Dendritic cell treated with granulocyte-macrophage colony-stimulating factor and Interleukin-4, amounts not matched to agents 40 ng/mL and 50 ng/mL, for 4 days (primary cell): ENCODE results near the gene MFN2.

Experiments used
- H3K27ac Mint-ChIP-seq: one replicate; pipeline ENCODE4 v1.8.0; 2022; ENCODE audit warnings: mild to moderate bottlenecking, mixed read lengths
- H3K27me3 Mint-ChIP-seq: one replicate; pipeline ENCODE4 v1.8.0; 2022; ENCODE audit warnings: mild to moderate bottlenecking, mixed read lengths
- H3K36me3 Mint-ChIP-seq: one replicate; pipeline ENCODE4 v1.8.0; 2022; ENCODE audit warnings: low read depth, mixed read lengths
- H3K4me1 Mint-ChIP-seq: one replicate; pipeline ENCODE4 v1.8.0; 2022; ENCODE audit warnings: low read depth, mixed read lengths
- H3K4me3 Mint-ChIP-seq: one replicate; pipeline ENCODE4 v1.8.0; 2022; ENCODE audit warnings: mild to moderate bottlenecking, moderate library complexity, mixed read lengths
- H3K9me3 Mint-ChIP-seq: one replicate; pipeline ENCODE4 v1.8.0; 2022; ENCODE audit warnings: mixed read lengths
- intact Hi-C: fragments of 100-400 bp; cut with micrococcal nuclease; formaldehyde crosslinking; loops from one replicate; pipeline ENCODE4 v1.15.0; 2022

MFN2 gene

DNA sequence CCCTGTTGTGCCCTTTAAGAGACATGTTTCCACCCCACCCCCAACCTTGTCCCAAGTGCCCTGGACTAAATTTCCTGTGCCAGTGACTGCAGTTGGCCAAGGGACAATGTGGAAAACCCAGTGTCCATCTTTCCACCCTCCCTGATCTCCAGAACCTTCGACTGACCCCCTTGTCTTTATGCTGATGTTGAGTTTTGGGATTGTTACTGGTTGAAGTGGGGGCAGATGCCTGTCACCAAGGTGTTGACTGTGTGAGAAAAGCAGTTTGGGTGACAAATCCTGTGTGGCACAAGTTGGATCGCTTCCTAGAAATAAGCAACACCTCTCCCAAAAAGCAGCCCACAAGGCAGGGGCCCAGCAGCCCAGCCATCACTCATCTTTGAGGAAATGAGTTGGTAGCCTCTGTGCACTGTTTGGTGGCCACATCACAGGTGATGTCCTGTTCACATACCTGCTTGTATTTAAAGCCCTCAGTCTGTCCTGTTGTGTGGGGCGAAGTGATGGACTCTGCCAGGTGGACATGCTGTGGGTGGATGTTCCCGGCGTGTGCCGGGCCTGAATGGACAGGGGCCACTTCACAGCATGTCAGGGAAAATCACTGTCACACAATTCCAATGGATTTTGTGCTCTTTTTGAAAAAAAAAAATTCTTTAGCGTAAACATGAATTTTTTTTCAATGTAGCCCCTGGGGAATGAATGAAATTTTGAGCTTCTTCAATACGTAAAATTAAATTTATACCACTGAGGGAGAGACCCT lies 32.5 kb downstream of the MFN2 start:
- H3K27ac Mint-ChIP-seq = no peak overlapping the region
- no peaks in the 10 kb centered on the region for H3K9me3 Mint-ChIP-seq
- no peaks in the 10 kb centered on the region for H3K27me3 Mint-ChIP-seq
- peaks cover 67% of the 10 kb centered on the region for H3K36me3 Mint-ChIP-seq
- intact Hi-C loops = no loop called here
- H3K4me1 Mint-ChIP-seq = no peaks in the 10 kb centered on the region
- no peak overlapping the region for H3K4me3 Mint-ChIP-seq

DNA sequence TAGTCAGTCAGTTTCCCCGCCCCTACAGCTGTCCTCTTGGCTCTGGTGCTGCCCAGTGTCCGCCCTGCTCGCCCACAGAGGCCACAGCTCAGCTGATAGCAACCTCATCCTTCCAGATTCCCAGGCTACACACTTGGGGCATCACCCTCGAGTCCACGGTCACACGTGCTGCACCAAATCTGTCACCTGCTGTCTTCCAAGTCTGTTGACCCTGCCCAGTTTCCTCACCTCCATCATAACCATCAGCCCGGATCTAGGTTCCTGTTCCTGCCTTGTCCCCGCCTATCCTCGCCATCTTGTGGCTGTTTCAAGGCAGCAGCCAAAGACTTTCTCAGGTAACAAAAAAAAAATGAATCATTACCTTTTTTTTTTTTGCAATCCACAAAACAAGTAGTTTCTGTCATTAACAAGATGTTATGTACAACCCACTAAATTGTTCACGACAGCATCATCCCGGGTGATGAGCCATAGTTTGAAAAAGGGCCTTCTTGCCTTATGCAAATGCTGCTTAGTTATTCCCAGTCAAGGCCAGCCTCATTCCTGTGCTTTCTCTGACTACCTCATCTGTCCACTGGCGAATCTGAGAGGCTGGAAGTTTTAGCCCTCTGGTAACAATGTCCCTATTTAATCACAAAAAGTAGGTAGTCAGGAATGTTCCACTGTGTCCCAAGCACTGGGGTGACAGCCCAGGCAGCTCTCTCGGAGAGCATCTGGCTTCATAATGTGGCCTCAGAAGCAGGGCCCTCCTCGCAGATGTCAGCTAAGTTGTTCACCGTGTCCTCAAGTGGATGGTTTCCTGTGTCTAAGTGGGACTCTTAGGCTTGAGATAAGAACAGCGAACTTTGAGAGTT lies 34.1 kb downstream of the MFN2 start:
- H3K4me1 Mint-ChIP-seq = no peaks in the 10 kb centered on the region
- intact Hi-C loops = no loop called here
- no peak overlapping the region for H3K27ac Mint-ChIP-seq
- no peak overlapping the region for H3K4me3 Mint-ChIP-seq
- H3K36me3 Mint-ChIP-seq = peaks cover 51% of the 10 kb centered on the region
- no peaks in the 10 kb centered on the region for H3K27me3 Mint-ChIP-seq
- no peaks in the 10 kb centered on the region for H3K9me3 Mint-ChIP-seq

DNA sequence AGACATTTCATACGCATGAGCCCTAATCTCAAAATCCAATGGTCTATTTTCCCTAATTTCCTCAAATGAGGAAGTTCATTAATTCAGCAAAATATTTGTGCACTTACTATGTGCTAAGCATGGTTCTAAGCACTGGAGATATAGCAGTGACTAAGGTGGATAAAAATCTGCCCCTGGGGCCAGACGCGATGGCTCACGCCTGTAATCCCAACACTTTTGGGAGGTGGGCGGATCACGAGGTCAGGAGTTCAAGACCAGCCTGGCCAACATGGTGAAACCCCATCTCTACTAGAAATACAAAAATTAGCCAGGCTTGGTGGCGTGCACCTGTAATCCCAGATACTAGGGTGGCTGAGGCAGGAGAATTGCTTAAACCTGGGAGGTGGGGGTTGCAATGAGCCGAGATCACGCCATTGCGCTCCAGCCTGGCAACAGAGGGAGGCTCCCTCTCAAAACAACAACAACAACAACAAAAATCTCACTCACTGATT lies 34.8 kb downstream of the MFN2 start:
- no peak overlapping the region for H3K27ac Mint-ChIP-seq
- no peaks in the 10 kb centered on the region for H3K27me3 Mint-ChIP-seq
- peaks cover 51% of the 10 kb centered on the region for H3K36me3 Mint-ChIP-seq
- intact Hi-C loops = no loop called here
- H3K9me3 Mint-ChIP-seq = no peaks in the 10 kb centered on the region
- no peaks in the 10 kb centered on the region for H3K4me1 Mint-ChIP-seq
- no peak overlapping the region for H3K4me3 Mint-ChIP-seq

DNA sequence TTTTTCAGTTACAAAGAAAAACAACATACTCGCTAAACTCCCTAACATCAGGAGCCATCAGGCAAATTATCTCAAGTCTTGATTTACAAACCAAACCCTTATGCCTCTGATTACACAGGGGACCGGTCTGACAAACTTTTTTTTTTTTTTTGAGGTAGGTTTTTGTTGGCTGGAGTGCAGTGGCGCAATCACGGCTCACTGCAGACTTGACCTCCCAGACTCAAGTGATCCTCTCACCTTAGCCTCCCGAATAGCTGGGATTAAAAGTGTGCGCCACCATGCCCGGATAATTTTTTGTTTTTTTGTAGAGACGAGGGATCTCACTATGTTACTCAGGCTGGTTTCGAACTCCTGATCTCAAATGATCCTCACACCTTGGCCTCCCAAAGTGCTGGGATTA lies 35.3 kb downstream of the MFN2 start:
- H3K27me3 Mint-ChIP-seq = no peaks in the 10 kb centered on the region
- intact Hi-C loops = no loop called here
- H3K9me3 Mint-ChIP-seq = no peaks in the 10 kb centered on the region
- no peak overlapping the region for H3K4me3 Mint-ChIP-seq
- H3K4me1 Mint-ChIP-seq = no peaks in the 10 kb centered on the region
- peaks cover 47% of the 10 kb centered on the region for H3K36me3 Mint-ChIP-seq
- no peak overlapping the region for H3K27ac Mint-ChIP-seq

DNA sequence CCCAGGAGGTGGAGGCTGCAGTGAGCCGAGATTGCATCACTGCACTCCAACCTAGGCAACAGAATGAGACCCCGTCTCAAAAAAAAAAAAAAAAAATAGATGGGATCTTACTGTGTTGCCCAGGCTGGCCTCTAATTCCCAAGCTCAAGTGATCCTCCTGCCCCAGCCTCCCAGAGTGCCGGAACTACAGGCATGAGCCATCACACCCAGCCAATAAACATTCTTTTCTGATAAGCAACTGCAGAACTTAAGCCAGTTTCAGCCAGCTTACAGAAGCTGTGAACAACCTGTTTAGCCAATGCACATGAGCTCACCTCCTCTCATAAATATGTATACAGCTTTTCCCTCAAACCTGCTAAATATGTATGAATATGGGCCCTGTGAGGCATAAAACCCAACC lies 35.9 kb downstream of the MFN2 start:
- H3K4me1 Mint-ChIP-seq = no peaks in the 10 kb centered on the region

DNA sequence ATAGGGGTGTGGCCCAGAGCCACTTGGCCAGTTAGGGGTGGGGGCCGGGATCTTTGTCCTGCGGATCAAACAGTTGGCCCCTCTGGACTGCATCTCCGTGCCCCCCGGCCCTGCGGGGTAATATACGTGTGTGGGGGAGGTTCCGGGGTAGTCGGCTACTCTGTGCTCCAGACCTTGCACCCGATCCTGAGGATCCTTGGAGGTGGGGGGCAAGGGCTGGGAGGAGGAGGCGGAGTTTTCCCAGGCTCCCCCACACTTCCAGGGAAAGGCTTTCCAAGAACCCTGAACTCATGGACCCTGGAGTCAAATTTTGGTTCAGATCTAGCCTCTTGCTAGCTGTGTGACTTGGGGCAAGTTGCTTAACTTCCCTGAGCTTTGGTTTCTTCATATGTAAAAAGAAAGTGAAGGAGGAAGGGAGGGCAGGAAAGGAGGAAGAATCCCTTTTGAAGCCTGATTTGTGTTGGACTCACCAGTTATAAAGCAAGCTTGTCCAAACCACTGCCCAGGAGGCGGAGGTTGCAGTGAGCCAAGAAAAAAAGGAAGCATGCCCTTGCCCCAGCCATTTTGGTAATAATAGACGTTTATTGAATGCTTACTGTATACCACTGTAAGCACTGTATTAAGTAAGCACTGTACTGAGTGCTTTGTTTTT lies 39.7 kb downstream of the MFN2 start:
- peak overlapping the region; percentile 87 for H3K27ac Mint-ChIP-seq
- peak overlapping the region; percentile 82 for H3K4me3 Mint-ChIP-seq
- H3K36me3 Mint-ChIP-seq = peaks cover 47% of the 10 kb centered on the region
- no peaks in the 10 kb centered on the region for H3K9me3 Mint-ChIP-seq
- peaks cover 16% of the 10 kb centered on the region for H3K4me1 Mint-ChIP-seq
- no peaks in the 10 kb centered on the region for H3K27me3 Mint-ChIP-seq
- intact Hi-C loops = loop anchor here (1.0 to 5.0 kb wide), 2 partner anchors 40 to 283 kb away; partner anchors contain the start of genes AGTRAP and MFN2

More for the DNA sequence above, 35.9 kb downstream of the MFN2 start:
- Mint-ChIP-seq H3K9me3 (no peaks in the 10 kb centered on the region), H3K27ac (no peak overlapping the region), H3K36me3 (peaks cover 42% of the 10 kb centered on the region), H3K4me3 (no peak overlapping the region), H3K27me3 (no peaks in the 10 kb centered on the region)
- intact Hi-C loops = no loop called here

DNA sequence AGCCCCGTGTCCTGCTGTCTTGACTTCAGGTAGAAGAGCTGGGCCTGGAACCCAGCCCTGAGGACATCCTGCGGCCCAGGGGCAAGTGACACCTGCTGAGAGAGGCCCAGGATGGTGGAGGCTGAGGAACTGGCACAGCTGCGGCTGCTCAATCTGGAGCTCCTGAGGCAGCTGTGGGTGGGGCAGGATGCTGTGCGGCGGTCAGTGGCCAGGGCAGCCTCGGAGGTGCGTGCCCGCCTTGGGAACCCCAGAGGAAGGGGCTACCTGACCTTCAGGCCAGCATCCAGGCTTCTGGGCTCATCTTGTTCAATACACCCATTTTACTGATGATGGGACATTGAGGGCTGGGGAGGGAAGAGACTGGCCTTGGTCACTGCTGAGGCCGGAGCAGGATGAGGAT lies 41.4 kb downstream of the MFN2 start:
- Mint-ChIP-seq H3K27me3 (no peaks in the 10 kb centered on the region), H3K27ac (no peak overlapping the region), H3K36me3 (peaks cover 63% of the 10 kb centered on the region), H3K4me3 (no peak overlapping the region), H3K4me1 (peaks cover 16% of the 10 kb centered on the region), H3K9me3 (no peaks in the 10 kb centered on the region)
- intact Hi-C loops = loop anchor here (5.0 kb wide), 1 partner anchor 284 kb away; the partner anchor contains the start of gene AGTRAP

DNA sequence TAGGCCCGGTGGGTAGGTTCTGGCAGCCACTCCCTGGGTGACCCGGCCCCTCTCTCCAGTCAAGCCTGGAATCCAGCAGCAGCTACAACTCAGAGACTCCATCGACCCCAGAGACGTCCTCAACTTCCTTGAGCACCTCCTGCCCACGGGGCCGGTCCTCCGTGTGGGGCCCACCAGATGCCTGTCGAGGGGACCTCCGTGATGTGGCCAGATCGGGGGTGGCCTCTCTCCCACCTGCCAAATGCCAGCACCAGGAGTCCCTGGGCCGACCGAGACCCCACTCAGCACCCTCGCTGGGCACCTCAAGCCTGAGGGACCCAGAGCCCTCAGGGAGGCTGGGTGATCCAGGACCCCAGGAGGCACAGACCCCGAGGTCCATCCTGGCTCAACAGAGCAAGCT lies 41.8 kb downstream of the MFN2 start:
- no peaks in the 10 kb centered on the region for H3K27me3 Mint-ChIP-seq
- H3K4me3 Mint-ChIP-seq = no peak overlapping the region
- peaks cover 16% of the 10 kb centered on the region for H3K4me1 Mint-ChIP-seq
- no peaks in the 10 kb centered on the region for H3K9me3 Mint-ChIP-seq
- H3K36me3 Mint-ChIP-seq = peaks cover 67% of the 10 kb centered on the region
- intact Hi-C loops = loop anchor here (5.0 kb wide), 1 partner anchor 285 kb away; the partner anchor contains the start of gene AGTRAP
- H3K27ac Mint-ChIP-seq = no peak overlapping the region

DNA sequence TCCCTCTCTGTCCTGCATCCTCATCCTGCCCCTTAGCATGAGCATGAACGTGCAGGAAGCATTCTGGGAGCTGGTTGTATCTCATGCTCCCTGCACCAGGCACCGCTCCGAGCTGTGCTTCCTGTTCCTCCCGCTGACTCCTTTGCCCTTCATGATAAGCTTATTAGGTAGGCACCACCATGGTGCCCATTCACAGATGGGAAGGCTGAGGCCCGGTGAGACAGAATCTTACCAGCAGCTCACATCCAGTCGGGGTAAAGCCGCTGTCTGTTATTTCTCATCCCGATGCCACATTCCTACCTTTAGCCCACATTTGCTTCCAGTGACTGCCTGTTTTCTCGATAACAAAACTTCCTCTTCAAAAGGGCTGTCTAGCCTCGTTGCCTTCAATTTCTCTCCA lies 46.3 kb downstream of the MFN2 start:
- Mint-ChIP-seq H3K4me1 (peaks cover 13% of the 10 kb centered on the region), H3K4me3 (no peak overlapping the region), H3K9me3 (no peaks in the 10 kb centered on the region), H3K27me3 (no peaks in the 10 kb centered on the region), H3K36me3 (peaks cover 100% of the 10 kb centered on the region), H3K27ac (no peak overlapping the region)
- intact Hi-C loops = no loop called here

DNA sequence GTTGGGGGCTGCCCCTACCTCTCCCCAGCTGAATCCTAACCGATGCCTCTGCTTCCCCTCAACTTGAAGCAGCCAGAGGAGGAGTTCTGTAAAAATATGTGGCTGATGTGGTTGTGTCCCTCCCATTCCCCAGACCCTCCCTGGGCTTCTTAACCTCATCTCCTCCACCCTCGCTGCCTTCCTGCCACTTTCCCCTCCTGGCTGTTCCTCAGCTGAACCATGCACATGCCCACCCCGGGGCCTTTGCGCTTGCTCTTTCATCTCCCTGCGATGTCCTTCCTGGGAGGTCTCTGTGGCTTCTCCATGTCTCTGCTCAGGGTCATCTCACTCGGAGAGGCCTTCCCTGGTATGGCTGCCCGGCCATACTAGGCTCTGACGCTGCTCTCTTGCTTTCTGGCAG lies 48.0 kb downstream of the MFN2 start:
- Mint-ChIP-seq H3K4me3 (no peak overlapping the region), H3K27ac (no peak overlapping the region), H3K36me3 (peaks cover 98% of the 10 kb centered on the region), H3K9me3 (no peaks in the 10 kb centered on the region), H3K27me3 (no peaks in the 10 kb centered on the region), H3K4me1 (no peaks in the 10 kb centered on the region)
- intact Hi-C loops = no loop called here

DNA sequence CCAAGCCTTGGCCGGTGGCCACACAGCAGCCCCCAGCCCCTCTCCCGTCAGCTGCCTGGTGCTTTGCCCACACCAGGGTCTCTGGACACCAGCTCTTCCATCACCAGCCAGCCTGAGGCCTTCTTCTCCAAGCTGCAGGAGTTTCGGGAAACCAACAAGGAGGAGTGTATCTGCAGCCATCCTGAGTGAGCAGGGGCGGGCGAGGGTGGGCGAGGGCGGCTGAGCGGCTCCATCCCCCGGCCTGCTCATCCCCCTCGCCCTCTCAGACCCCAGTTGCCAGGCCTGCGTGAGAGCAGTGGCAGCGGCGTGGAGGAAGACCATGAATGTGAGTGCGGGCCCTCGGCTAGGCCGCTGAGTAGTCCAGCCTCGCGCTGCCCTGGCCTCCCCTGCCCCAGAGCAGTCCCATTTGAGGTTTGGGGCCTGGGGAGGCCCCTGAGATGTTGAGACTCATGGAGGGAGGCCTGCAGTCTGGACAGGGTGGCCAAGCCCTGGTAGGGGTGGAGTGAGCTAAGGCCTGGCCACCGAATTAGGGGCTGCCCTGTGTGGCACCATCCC lies 48.8 kb downstream of the MFN2 start:
- Mint-ChIP-seq H3K27ac (no peak overlapping the region), H3K4me3 (no peak overlapping the region), H3K4me1 (no peaks in the 10 kb centered on the region), H3K27me3 (no peaks in the 10 kb centered on the region), H3K36me3 (peaks cover 90% of the 10 kb centered on the region), H3K9me3 (no peaks in the 10 kb centered on the region)
- intact Hi-C loops = no loop called here

DNA sequence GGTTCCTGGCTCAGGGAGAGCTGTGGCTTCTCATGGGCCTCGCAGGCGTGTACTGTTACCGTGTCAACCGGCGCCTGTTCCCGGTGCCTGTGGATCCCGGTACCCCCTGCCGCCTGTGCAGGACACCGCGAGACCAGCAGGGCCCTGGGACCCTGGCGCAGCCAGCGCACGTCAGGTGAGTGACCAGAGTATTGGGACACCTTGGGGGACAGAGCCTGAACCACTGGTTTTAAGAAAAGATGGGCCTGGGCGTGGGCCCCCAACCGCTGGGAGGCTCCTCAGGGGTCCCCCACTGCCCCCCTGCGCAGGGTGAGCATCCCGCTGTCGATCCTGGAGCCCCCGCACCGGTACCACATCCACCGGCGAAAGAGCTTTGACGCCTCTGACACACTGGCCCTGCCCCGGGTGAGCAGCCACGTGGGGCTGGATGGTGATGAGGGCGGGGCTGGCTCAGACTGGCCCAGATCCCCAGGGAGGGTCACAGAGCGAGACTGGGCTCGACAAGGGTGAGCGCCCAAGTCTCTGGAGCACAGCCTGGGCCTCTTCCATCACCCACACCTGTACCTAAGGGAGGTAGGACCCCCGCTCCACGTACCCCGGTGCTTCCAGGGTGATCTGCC lies 49.6 kb downstream of the MFN2 start:
- Mint-ChIP-seq H3K4me1 (no peaks in the 10 kb centered on the region), H3K4me3 (no peak overlapping the region), H3K9me3 (no peaks in the 10 kb centered on the region), H3K36me3 (peaks cover 82% of the 10 kb centered on the region), H3K27me3 (no peaks in the 10 kb centered on the region), H3K27ac (no peak overlapping the region)
- intact Hi-C loops = no loop called here
